Calu3 (cell line): ENCODE measurements around the gene CPAMD8. TPM values are rescaled to one million over a fixed set of nuclear protein-coding genes. Genes with fewer than 3 reads are reported as not detected.
"Not testable (repeated sequence)": the region's sequence is repeated elsewhere in the genome, so short reads cannot be mapped to it uniquely, and the experiment has no call there.

Source experiments
- BruUV-seq: library from RNA; stranded (reverse); fragments of 400-500 nt; replicated peaks from 2 replicates; lab custom pipeline; 2021; lab: Mats Ljungman, UMichigan
- CTCF ChIA-PET: fragments of 300-600 bp; sonication (Branson Sonifier 250); formaldehyde crosslinking; loops from one replicate; lab custom pipeline; 2022; ENCODE audit warnings: antibody characterized with exemption; lab: Charles Lee
- DNase-seq: peaks from one replicate; pipeline ENCODE4 v3.0.0; 2022
- H3K27ac Mint-ChIP-seq: one replicate; pipeline ENCODE4 v1.8.0; 2022; ENCODE audit warnings: mixed read lengths; ENCODE audit not compliant: unreplicated experiment
- H3K27me3 Mint-ChIP-seq: one replicate; pipeline ENCODE4 v1.8.0; 2022; ENCODE audit warnings: mixed read lengths; ENCODE audit not compliant: unreplicated experiment
- H3K36me3 Mint-ChIP-seq: one replicate; pipeline ENCODE4 v1.8.0; 2022; ENCODE audit warnings: mild to moderate bottlenecking, moderate library complexity, mixed read lengths; ENCODE audit not compliant: insufficient read depth, unreplicated experiment
- H3K4me1 Mint-ChIP-seq: one replicate; pipeline ENCODE4 v1.8.0; 2022; ENCODE audit warnings: mild to moderate bottlenecking, low read depth, mixed read lengths; ENCODE audit not compliant: unreplicated experiment
- H3K4me3 Mint-ChIP-seq: one replicate; pipeline ENCODE4 v1.8.0; 2022; ENCODE audit warnings: mild to moderate bottlenecking, low read depth, moderate library complexity, mixed read lengths; ENCODE audit not compliant: unreplicated experiment
- H3K9me3 Mint-ChIP-seq: one replicate; pipeline ENCODE4 v1.8.0; 2022; ENCODE audit warnings: low read depth, mixed read lengths; ENCODE audit not compliant: unreplicated experiment
- intact Hi-C: fragments of 100-400 bp; cut with micrococcal nuclease; formaldehyde crosslinking; loops from one replicate; pipeline ENCODE4 v1.10.0; 2022; ENCODE audit not compliant: unreplicated experiment
- total RNA-seq: library from RNA; stranded (reverse); gene quantifications from 2 replicates; pipeline ENCODE4 v1.2.3, GENCODE V29; 2022
- TF ChIP-seq, protein P1 (sequence below): fragments of 200-600 bp; IDR thresholded peaks from one replicate; pipeline ENCODE4 v1.8.0; 2022; ENCODE audit warnings: antibody characterized with exemption; ENCODE audit not compliant: unreplicated experiment

The CPAMD8 gene
- total RNA-seq, 1 experiment from 2014 or later, result 5.8 TPM

DNA sequence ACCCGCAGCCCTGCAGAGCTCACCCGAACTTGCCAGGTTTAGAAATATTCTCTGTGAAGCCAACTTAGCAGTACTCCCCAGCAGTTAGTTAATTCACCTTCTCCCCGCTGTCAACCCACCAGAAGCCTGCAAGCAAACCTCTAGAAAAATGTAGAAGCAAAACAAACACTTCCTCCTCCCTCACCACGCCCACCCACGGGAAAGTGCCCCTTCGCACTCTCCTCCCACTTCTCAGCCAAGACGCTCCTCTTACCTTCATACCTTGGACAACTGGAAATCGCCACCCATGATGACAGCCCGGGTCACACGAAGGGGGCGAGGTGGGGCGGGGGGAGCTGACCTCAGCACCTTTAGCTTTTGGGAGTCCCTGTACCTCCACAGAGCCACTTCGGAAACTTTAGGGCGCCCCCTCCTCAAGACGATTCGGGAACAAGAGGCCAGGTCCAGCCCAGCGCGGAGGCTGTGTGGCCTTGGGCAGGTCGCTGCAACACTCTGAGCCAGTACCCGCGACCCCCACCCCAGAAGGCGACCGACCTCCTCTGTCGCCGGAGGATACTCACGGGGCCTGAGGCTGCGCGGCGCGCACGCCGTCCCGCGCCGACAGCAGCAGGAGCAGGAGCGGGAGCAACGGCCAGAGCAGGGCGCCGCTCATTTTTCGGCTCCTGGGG lies 485 bp downstream of the CPAMD8 start:
- Mint-ChIP-seq H3K4me3 (peak overlapping the region; percentile 44), H3K27ac (no peak overlapping the region), H3K27me3 (peaks cover 19% of the 10 kb centered on the region), H3K4me1 (peaks cover 9% of the 10 kb centered on the region), H3K9me3 (no peaks in the 10 kb centered on the region), H3K36me3 (peaks cover 23% of the 10 kb centered on the region)
- no TSS peak for BruUV-seq
- intact Hi-C loops, result no loop called here
- CTCF ChIA-PET, result no interaction called here
- TF ChIP-seq, protein P1, sequence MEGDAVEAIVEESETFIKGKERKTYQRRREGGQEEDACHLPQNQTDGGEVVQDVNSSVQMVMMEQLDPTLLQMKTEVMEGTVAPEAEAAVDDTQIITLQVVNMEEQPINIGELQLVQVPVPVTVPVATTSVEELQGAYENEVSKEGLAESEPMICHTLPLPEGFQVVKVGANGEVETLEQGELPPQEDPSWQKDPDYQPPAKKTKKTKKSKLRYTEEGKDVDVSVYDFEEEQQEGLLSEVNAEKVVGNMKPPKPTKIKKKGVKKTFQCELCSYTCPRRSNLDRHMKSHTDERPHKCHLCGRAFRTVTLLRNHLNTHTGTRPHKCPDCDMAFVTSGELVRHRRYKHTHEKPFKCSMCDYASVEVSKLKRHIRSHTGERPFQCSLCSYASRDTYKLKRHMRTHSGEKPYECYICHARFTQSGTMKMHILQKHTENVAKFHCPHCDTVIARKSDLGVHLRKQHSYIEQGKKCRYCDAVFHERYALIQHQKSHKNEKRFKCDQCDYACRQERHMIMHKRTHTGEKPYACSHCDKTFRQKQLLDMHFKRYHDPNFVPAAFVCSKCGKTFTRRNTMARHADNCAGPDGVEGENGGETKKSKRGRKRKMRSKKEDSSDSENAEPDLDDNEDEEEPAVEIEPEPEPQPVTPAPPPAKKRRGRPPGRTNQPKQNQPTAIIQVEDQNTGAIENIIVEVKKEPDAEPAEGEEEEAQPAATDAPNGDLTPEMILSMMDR, result no peak
- no peak for DNase-seq

GRCh38 chr19:17025361-17025760 lies 1.2 kb downstream of the CPAMD8 start:
- DNase-seq, result no peak
- no peak overlapping the region for H3K27ac Mint-ChIP-seq
- CTCF ChIA-PET, result interaction anchor here (0.6 kb wide), 1 partner anchor 295 kb away, joined by 5 read pairs; no protein-coding TSS in a partner anchor
- H3K36me3 Mint-ChIP-seq, result peaks cover 23% of the 10 kb centered on the region
- no peak overlapping the region for H3K4me3 Mint-ChIP-seq
- H3K9me3 Mint-ChIP-seq, result no peaks in the 10 kb centered on the region
- no TSS peak for BruUV-seq
- TF ChIP-seq, protein P1, result no peak
- H3K27me3 Mint-ChIP-seq, result peaks cover 19% of the 10 kb centered on the region
- peaks cover 9% of the 10 kb centered on the region for H3K4me1 Mint-ChIP-seq
- intact Hi-C loops, result no loop called here

GRCh38 chr19:17024941-17025340 lies 1.7 kb downstream of the CPAMD8 start:
- intact Hi-C loops, DNase-seq, H3K9me3 Mint-ChIP-seq, H3K4me1 Mint-ChIP-seq, H3K27ac Mint-ChIP-seq, BruUV-seq, H3K4me3 Mint-ChIP-seq: not testable (repeated sequence)
- Mint-ChIP-seq H3K27me3 (peaks cover 19% of the 10 kb centered on the region), H3K36me3 (peaks cover 23% of the 10 kb centered on the region)
- CTCF ChIA-PET, result interaction anchor here (0.6 kb wide), 2 partner anchors 32 to 294 kb away, joined by 4 to 5 read pairs; no protein-coding TSS in a partner anchor

- no peak overlapping the region for H3K27ac Mint-ChIP-seq
- no peak overlapping the region for H3K4me3 Mint-ChIP-seq
- no peaks in the 10 kb centered on the region for H3K9me3 Mint-ChIP-seq
- H3K36me3 Mint-ChIP-seq, result peaks cover 23% of the 10 kb centered on the region
- DNase-seq, result no peak
- no TSS peak for BruUV-seq
- H3K27me3 Mint-ChIP-seq, result peaks cover 16% of the 10 kb centered on the region
- TF ChIP-seq, protein P1, result no peak
- intact Hi-C loops, result no loop called here
- H3K4me1 Mint-ChIP-seq, result peaks cover 9% of the 10 kb centered on the region
- CTCF ChIA-PET, result no interaction called here
Measured at GRCh38 chr19:17023805-17024204, 2.8 kb downstream of the CPAMD8 start.

GRCh38 chr19:17022738-17023137 lies 3.9 kb downstream of the CPAMD8 start:
- CTCF ChIA-PET, result interaction anchor here (0.6 to 0.9 kb wide), 4 partner anchors 13 to 625 kb away, joined by 3 to 4 read pairs (median 3); no protein-coding TSS in a partner anchor
- Mint-ChIP-seq H3K4me3 (no peak overlapping the region), H3K36me3 (peaks cover 18% of the 10 kb centered on the region), H3K9me3 (no peaks in the 10 kb centered on the region), H3K27ac (peak overlapping the region; percentile 56), H3K4me1 (peaks cover 9% of the 10 kb centered on the region), H3K27me3 (peaks cover 5% of the 10 kb centered on the region)
- no peak for DNase-seq
- no TSS peak for BruUV-seq
- TF ChIP-seq, protein P1, result no peak
- intact Hi-C loops, result no loop called here
